ENCODE data around the gene TRDMT1. TPM values are rescaled to one million over a fixed set of nuclear protein-coding genes. Genes with fewer than 3 reads are reported as not detected.

Gene TRDMT1
- total RNA-seq, 4 donors from 2014 or later = 29.4 to 39.7 (median 31.7) TPM

DNA sequence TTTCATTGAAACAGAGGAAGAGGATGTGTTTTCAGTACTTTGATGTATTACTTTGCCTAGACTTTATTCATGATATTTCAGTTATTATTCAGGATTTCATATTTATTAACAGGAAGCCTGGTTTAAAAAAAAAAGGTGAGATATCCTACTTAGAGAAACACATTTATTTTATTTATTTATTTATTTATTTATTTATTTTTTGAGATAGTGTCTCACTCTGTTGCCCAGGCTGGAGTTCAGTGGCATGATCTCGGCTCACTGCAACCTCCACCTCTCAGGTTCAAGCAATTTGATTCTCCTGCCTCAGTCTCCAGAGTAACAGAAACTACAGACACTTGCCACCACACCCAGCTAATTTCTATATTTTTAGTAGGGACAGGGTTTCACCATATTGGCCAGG is 24.5 kb downstream of the TRDMT1 start:
- H3K9me3 ChIP-seq = no peaks in the 10 kb centered on the region
- peaks cover 41 to 53% of the 10 kb centered on the region in 2 donors for H3K4me1 ChIP-seq
- H3K27me3 ChIP-seq = no peaks in the 10 kb centered on the region
- no peak for DNase-seq
- 96 to 100% methylated on average over 1 of the region's 1 CpG for WGBS, 2 donors
- no peak for TF ChIP-seq POLR2A (IDR thresholded peaks at IDR 0.05)
- TF ChIP-seq, protein P1, sequence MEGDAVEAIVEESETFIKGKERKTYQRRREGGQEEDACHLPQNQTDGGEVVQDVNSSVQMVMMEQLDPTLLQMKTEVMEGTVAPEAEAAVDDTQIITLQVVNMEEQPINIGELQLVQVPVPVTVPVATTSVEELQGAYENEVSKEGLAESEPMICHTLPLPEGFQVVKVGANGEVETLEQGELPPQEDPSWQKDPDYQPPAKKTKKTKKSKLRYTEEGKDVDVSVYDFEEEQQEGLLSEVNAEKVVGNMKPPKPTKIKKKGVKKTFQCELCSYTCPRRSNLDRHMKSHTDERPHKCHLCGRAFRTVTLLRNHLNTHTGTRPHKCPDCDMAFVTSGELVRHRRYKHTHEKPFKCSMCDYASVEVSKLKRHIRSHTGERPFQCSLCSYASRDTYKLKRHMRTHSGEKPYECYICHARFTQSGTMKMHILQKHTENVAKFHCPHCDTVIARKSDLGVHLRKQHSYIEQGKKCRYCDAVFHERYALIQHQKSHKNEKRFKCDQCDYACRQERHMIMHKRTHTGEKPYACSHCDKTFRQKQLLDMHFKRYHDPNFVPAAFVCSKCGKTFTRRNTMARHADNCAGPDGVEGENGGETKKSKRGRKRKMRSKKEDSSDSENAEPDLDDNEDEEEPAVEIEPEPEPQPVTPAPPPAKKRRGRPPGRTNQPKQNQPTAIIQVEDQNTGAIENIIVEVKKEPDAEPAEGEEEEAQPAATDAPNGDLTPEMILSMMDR (IDR thresholded peaks at IDR 0.05) = no peak
- H3K4me3 ChIP-seq (replicated peaks in 1 of 3) = no peak overlapping the region
- H3K27ac ChIP-seq = no peak overlapping the region
- H3K36me3 ChIP-seq = no peaks in the 10 kb centered on the region
- intact Hi-C loops (cut with DNase I) = no loop called here

DNA sequence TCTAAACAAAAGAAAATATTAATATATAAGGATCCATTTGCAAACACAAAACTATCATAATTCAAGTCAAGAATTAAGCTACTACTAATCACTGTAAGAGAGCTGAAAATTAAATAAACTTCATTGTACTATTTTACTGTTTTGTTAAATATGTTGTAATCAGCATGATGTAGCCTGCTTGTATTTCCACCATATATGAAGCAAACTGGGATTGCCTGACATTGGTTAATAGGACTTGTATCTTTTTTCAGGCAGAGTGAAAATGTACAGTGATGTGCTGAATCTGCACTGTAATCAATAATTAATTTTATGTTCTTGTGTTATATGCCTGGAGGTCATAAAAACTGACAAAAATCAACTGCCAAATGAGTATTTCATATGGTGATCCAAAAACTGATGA is 25.4 kb downstream of the TRDMT1 start:
- H3K27me3 ChIP-seq = no peaks in the 10 kb centered on the region
- TF ChIP-seq, protein P1 (IDR thresholded peaks at IDR 0.05) = no peak
- TF ChIP-seq POLR2A (IDR thresholded peaks at IDR 0.05) = no peak
- no peak overlapping the region for H3K4me3 ChIP-seq (replicated peaks in 1 of 3)
- no peak for DNase-seq
- no peaks in the 10 kb centered on the region for H3K36me3 ChIP-seq
- H3K4me1 ChIP-seq = peaks cover 41 to 49% of the 10 kb centered on the region in 2 donors
- intact Hi-C loops (cut with DNase I) = no loop called here
- H3K27ac ChIP-seq = peak overlapping the region in 2 of 3 donors; percentile 19 to 50
- H3K9me3 ChIP-seq = no peaks in the 10 kb centered on the region

DNA sequence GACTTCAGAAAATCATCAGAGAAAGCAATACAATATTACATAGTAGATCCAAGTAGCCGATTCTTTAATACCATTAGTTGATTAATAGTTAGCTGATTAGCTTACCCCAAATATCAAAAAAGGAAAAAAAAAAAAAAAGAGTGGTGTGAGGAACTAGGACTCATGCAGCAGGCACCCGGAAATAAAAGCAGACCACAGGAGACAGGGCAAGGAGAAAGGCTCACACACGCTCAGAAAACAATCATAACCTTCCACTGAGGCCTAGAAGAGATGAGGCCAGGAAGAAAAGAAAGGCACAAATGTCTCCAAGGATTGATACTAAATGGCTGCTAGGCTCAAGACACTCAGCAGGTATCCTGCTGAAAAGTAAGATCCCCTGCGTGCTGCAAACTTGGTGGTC is 25.9 kb downstream of the TRDMT1 start:
- Histone ChIP-seq H3K4me3 (replicated peaks in 1 of 3) (no peak overlapping the region), H3K4me1 (peaks cover 37 to 49% of the 10 kb centered on the region in 2 donors), H3K27ac (peak overlapping the region in 2 of 3 donors; percentile 19 to 50), H3K9me3 (no peaks in the 10 kb centered on the region), H3K27me3 (no peaks in the 10 kb centered on the region), H3K36me3 (no peaks in the 10 kb centered on the region)
- intact Hi-C loops (cut with DNase I) = no loop called here
- TF ChIP-seq, protein P1 (IDR thresholded peaks at IDR 0.05) = no peak
- TF ChIP-seq POLR2A (IDR thresholded peaks at IDR 0.05) = no peak
- DNase-seq = peak in 1 of 2 donors; percentile 4
- WGBS, 2 donors = 65 to 73% methylated on average over 4 of the region's 4 CpGs

DNA sequence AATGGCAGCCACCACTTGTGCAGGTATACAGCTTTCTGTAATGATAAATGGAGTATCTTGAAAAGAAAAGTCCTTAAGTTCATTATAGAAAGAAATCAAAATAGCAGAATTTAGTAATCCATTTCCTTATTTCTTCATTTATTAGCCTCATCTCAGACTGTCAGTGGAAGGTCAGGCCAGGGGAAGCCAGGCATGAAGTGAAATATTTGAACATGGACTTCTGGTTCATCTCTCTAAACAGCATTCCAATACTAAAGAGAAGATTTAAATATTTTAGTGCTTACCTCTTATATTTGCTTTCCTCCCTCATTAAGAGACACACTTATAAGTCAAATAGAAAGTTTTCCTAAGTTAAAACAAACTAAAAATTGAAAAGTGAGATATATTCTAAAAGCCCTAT is 26.8 kb downstream of the TRDMT1 start:
- Histone ChIP-seq H3K27me3 (no peaks in the 10 kb centered on the region), H3K27ac (peak overlapping the region in 2 of 3 donors; percentile 19 to 50), H3K36me3 (no peaks in the 10 kb centered on the region), H3K4me1 (peaks cover 39 to 47% of the 10 kb centered on the region in 2 donors), H3K9me3 (no peaks in the 10 kb centered on the region), H3K4me3 (replicated peaks in 1 of 3) (no peak overlapping the region)
- TF ChIP-seq, protein P1 (IDR thresholded peaks at IDR 0.05) = no peak
- TF ChIP-seq POLR2A (IDR thresholded peaks at IDR 0.05) = no peak
- intact Hi-C loops (cut with DNase I) = no loop called here
- peak in 1 of 2 donors; percentile 14 for DNase-seq

DNA sequence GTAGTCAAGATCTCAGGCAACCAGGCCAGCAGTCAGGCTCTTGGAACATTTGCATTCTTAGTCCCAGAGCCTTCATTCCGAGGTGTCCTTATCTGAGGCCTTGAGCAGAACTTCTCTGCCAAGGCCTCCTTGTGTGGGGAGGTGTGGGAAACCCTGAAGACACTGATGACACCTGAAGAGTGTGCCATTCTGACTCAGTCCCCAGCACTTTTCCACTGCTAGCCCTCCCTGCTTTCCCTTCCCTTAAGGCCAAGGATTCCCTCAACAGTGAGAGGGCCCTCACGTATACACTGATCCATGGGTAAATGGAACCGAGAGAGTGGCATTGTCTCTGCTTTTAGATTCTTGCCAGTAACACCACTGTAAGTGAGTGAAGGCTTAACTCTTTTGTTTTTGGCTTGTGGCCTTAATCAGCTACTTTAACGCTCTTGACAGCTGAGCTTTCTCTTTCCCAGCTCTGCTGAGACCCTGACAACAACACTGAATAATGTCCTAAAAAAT is 30.3 kb downstream of the TRDMT1 start:
- Histone ChIP-seq H3K4me3 (replicated peaks in 1 of 3) (no peak overlapping the region), H3K27me3 (no peaks in the 10 kb centered on the region), H3K4me1 (peaks cover 36 to 40% of the 10 kb centered on the region in 2 donors), H3K36me3 (no peaks in the 10 kb centered on the region), H3K27ac (peak overlapping the region in 1 of 3 donors; percentile 31), H3K9me3 (no peaks in the 10 kb centered on the region)
- TF ChIP-seq, protein P1 (IDR thresholded peaks at IDR 0.05) = no peak
- WGBS, 2 donors = 62 to 66% methylated on average over 4 of the region's 4 CpGs
- no peak for DNase-seq
- intact Hi-C loops (cut with DNase I) = no loop called here

Data from thyroid gland (tissue), 4 donors.